Neutrophil (primary cell): ENCODE data around the gene CRK.
"Not testable (repeated sequence)": the region's sequence is repeated elsewhere in the genome, so short reads cannot be mapped to it uniquely, and the experiment has no call there.

ENCODE experiments used
- H3K27ac ChIP-seq: fragments of 200-600 bp; sonication (generic); 2 replicates; pipeline ENCODE4 v1.5.1; 2016; ENCODE audit warnings: mild to moderate bottlenecking, moderate library complexity
- H3K27me3 ChIP-seq: fragments of 200-600 bp; sonication (generic); 2 replicates; pipeline ENCODE4 v1.6.0; 2016; ENCODE audit warnings: mild to moderate bottlenecking
- H3K36me3 ChIP-seq: fragments of 200-600 bp; sonication (generic); 2 replicates; pipeline ENCODE4 v1.5.1; 2017
- H3K4me1 ChIP-seq, 2 experiments: fragments of 200-600 bp in 1 of 2; sonication (generic) in 1 of 2; 1 replicate in 1 of 2; 2 replicates in 1 of 2; pipeline versions ENCODE4 v1.5.1 to v1.6.1; 2013 to 2016; ENCODE audit warnings: low read depth in 1 of 2, low read length in 1 of 2, mild to moderate bottlenecking in 1 of 2, moderate library complexity in 1 of 2; ENCODE audit not compliant: control insufficient read depth in 1 of 2, insufficient read depth in 1 of 2
- H3K4me3 ChIP-seq, 2 experiments: fragments of 200-600 bp in 1 of 2; sonication (generic) in 1 of 2; 1 replicate in 1 of 2; 2 replicates in 1 of 2; pipeline ENCODE4 v1.5.1; 2013 to 2016; ENCODE audit warnings: low read depth in 1 of 2, low read length in 1 of 2, mild to moderate bottlenecking in 1 of 2, moderate library complexity in 1 of 2
- H3K9me3 ChIP-seq: fragments of 200-600 bp; sonication (generic); 2 replicates; pipeline ENCODE4 v1.5.1; 2016
- TF ChIP-seq, protein P1 (sequence below): fragments of 200-600 bp; sonication (generic); IDR thresholded peaks from 2 replicates; pipeline ENCODE4 v1.5.1; 2016; ENCODE audit warnings: antibody characterized with exemption

The CRK gene

DNA sequence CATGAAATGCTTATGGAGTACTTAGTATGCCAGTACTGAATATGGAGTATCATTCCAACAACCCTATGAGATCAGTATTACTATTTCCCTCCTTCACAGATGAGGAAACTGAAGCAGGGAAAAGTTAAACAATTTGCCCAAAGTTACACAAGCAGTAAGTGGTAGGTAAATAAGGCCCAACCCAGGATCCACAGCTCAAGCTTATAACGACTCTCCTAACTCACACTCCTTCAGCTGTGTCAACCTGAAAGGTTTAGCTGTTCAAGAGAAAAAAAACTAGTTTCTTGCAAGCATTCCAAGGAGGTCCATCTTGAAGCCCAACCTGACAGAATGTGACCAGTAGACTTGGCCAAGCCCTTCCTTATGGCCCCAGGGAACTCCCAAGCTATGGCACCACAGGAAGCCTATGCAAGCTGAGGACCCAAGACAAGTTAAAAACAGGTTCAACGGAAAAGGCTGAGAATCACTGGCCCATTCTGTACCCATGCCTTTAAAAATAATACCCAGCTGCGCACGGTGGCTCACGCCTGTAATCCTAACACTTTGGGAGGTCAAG is 6.5 kb downstream of the CRK start:
- Histone ChIP-seq H3K4me3 (no peak overlapping the region), H3K27me3 (no peaks in the 10 kb centered on the region), H3K9me3 (no peaks in the 10 kb centered on the region), H3K27ac (peak overlapping the region; percentile 54), H3K4me1 (peaks cover 39 to 48% of the 10 kb centered on the region in 2 experiments), H3K36me3 (peaks cover 31% of the 10 kb centered on the region)
- TF ChIP-seq, protein P1, sequence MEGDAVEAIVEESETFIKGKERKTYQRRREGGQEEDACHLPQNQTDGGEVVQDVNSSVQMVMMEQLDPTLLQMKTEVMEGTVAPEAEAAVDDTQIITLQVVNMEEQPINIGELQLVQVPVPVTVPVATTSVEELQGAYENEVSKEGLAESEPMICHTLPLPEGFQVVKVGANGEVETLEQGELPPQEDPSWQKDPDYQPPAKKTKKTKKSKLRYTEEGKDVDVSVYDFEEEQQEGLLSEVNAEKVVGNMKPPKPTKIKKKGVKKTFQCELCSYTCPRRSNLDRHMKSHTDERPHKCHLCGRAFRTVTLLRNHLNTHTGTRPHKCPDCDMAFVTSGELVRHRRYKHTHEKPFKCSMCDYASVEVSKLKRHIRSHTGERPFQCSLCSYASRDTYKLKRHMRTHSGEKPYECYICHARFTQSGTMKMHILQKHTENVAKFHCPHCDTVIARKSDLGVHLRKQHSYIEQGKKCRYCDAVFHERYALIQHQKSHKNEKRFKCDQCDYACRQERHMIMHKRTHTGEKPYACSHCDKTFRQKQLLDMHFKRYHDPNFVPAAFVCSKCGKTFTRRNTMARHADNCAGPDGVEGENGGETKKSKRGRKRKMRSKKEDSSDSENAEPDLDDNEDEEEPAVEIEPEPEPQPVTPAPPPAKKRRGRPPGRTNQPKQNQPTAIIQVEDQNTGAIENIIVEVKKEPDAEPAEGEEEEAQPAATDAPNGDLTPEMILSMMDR, result no peak

DNA sequence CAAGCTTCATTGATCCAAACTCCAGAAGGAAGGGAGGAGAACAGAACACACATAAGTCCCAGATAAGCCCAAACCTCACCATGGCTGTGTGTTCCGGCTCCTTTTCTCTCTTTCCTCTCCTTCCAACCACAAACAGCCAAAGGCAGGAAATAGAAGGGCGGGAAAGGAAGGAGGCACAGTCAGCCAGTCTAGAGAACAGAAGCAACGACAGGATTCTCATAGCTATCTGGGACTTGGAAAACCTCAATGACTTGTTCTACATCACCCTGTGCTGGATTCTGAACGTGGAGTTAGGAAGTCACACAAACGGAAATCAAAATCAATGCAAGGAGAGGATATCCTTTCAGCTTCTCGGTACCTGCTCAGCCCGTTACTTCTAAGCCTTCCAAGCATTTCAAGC is 9.0 kb downstream of the CRK start:
- peaks cover 22% of the 10 kb centered on the region for H3K36me3 ChIP-seq
- H3K4me3 ChIP-seq, result no peak overlapping the region
- TF ChIP-seq, protein P1, result no peak
- H3K9me3 ChIP-seq, result no peaks in the 10 kb centered on the region
- peak overlapping the region; percentile 48 for H3K27ac ChIP-seq
- no peaks in the 10 kb centered on the region for H3K27me3 ChIP-seq
- peaks cover 23 to 26% of the 10 kb centered on the region in 2 experiments for H3K4me1 ChIP-seq

DNA sequence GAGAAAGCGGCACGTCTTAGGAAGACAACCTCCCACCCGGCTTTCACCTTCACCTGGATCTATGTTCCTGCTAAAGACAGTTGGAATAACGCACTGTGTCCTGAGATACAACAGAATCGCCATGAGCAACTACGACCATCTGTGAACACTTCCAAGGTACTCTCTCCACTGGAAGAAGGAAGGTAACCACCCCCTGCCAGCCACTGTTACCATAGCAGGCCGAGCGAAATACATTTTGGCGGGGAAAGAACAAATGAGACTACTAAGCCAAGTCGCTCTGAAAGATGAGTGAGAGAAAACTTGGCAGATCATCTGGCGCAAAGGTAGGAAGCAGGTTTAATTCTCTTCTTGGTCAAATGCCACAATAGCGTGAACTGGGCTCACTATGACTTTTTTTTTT is 9.8 kb downstream of the CRK start:
- no peaks in the 10 kb centered on the region for H3K9me3 ChIP-seq
- peaks cover 23 to 26% of the 10 kb centered on the region in 2 experiments for H3K4me1 ChIP-seq
- peak overlapping the region; percentile 26 for H3K27ac ChIP-seq
- no peak overlapping the region for H3K4me3 ChIP-seq
- no peaks in the 10 kb centered on the region for H3K27me3 ChIP-seq
- TF ChIP-seq, protein P1, result no peak
- peaks cover 22% of the 10 kb centered on the region for H3K36me3 ChIP-seq

DNA sequence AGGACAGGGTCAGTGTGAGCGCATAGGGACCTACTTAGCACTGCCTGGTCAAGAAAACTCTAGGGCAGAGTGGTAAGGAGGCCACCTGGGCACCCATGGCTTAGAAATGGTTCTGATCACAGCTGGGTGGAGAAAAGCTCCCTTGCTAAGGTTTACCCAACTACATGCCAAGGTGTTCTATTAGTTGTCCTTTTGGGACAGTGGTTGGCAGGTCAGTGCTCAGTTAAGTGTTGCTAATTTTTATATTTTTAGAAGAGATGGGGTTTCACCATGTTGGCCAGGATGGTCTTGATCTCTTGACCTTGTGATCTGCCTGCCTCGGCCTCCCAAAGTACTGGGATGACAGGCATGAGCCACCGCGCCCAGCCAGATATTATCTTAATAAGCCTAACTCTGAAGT is 10.3 kb downstream of the CRK start:
- Histone ChIP-seq H3K4me1 (peaks cover 23 to 26% of the 10 kb centered on the region in 2 experiments), H3K36me3 (peaks cover 24% of the 10 kb centered on the region), H3K27ac (peak overlapping the region; percentile 26)
- not testable (repeated sequence) for H3K9me3 ChIP-seq, H3K4me3 ChIP-seq, H3K27me3 ChIP-seq

DNA sequence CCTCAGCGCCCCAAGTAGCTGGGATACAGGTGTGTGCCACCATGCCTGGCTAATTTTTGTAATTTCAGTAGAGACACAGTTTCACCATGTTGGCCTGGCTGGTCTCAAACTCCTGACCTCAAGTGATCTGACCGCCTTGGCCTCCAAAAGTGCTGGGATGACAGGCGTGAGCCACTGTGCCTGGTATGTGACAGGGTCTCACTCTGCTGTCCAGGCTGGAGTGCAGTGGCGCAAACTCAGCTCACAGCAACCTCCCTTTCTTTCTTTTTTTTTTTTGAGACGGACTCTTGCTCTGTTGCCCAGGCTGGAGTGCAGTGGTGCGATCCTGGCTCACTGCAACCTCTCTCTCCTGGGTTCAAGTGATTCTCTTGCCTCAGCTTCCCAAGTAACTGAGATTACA is 13.3 kb downstream of the CRK start:
- not testable (repeated sequence) for H3K4me3 ChIP-seq, H3K27ac ChIP-seq, H3K9me3 ChIP-seq, H3K4me1 ChIP-seq, H3K27me3 ChIP-seq
- peaks cover 24% of the 10 kb centered on the region for H3K36me3 ChIP-seq

DNA sequence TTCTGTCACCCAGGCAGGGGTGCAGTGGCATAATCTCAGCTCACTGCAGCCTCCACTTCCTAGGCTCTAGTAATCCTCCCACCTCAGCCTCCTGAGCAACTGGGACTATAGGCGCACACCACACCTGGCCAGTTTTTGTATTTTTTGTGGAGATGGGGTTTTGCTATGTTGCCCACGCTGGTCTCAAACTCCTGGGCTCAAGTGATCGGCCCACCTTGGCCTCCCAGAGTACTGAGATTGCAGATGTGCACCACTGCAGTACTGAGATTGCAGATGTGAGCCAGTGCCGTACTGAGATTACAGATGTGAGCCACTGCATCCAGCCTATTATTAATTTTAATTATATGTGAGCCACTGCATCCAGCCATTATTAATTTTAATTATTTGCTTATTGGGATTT is 13.8 kb downstream of the CRK start:
- H3K27ac ChIP-seq, result no peak overlapping the region
- TF ChIP-seq, protein P1, result no peak
- H3K36me3 ChIP-seq, result peaks cover 27% of the 10 kb centered on the region
- no peaks in the 10 kb centered on the region for H3K27me3 ChIP-seq
- no peak overlapping the region for H3K4me3 ChIP-seq
- no peaks in the 10 kb centered on the region for H3K9me3 ChIP-seq
- H3K4me1 ChIP-seq, result peaks cover 4% of the 10 kb centered on the region in 2 experiments

DNA sequence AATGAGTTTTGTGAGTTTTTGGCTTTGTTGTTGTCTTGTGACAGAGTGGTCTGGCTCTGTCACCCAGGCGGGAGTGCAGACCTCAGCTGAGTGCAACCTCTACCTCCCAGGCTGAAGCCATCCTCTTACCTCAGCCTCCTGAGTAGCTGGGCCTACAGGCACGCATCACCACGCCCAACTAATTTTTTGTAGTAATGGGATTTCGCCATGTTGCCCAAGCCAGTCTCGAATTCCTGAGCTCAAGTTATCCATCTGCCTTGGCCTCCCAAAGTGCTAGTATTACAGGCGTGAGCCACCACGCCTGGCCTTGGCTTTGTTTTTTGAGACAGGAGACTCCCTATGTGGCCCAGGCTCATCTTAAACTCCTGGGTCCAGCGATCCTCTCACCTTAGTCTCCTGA is 15.1 kb downstream of the CRK start:
- H3K27me3 ChIP-seq, result no peaks in the 10 kb centered on the region
- H3K27ac ChIP-seq, result peak overlapping the region; percentile 7
- H3K4me3 ChIP-seq, result no peak overlapping the region
- H3K9me3 ChIP-seq, result no peaks in the 10 kb centered on the region
- TF ChIP-seq, protein P1, result no peak
- H3K36me3 ChIP-seq, result peaks cover 37% of the 10 kb centered on the region
- H3K4me1 ChIP-seq, result no peaks in the 10 kb centered on the region
